Neural cell (in vitro differentiated cells): ENCODE measurements around the gene ZNF614.

Source experiments
- EZH2 ChIP-seq: fragments of 200-600, 300-800 bp; shearing (Covaris generic), sonication (generic); IDR thresholded peaks from 2 replicates; pipeline ENCODE4 v1.6.1; 2014; ENCODE audit warnings: antibody characterized with exemption, low read length, borderline replicate concordance, mild to moderate bottlenecking; ENCODE audit not compliant: insufficient read depth, poor library complexity, severe bottlenecking
- TF ChIP-seq, protein P1 (sequence below): fragments of 450-650 bp; IDR thresholded peaks from 2 replicates; pipeline ENCODE4 v1.5.1; 2014; ENCODE audit warnings: antibody characterized with exemption, mild to moderate bottlenecking, moderate library complexity; ENCODE audit not compliant: poor library complexity, severe bottlenecking

DNA sequence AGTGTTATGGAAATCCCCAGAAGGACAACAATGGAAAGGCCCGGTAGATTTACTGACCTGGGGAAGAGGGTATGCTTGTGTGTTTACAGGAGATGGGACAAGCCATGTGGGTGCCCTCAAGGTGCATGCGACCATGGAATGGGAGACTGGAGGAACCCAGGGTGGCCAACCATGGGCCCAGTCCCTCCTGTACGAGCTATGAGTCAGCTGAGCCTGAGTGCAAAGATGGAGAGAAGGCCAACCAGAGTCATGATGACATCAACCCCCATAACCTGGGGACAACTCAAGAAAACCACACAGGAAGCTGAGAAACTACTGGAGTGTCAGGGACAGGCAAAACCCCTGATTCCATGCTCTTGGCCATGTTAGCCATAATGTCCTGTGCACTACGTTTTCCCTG, 49.3 kb downstream of the ZNF614 start:
- TF ChIP-seq, protein P1, sequence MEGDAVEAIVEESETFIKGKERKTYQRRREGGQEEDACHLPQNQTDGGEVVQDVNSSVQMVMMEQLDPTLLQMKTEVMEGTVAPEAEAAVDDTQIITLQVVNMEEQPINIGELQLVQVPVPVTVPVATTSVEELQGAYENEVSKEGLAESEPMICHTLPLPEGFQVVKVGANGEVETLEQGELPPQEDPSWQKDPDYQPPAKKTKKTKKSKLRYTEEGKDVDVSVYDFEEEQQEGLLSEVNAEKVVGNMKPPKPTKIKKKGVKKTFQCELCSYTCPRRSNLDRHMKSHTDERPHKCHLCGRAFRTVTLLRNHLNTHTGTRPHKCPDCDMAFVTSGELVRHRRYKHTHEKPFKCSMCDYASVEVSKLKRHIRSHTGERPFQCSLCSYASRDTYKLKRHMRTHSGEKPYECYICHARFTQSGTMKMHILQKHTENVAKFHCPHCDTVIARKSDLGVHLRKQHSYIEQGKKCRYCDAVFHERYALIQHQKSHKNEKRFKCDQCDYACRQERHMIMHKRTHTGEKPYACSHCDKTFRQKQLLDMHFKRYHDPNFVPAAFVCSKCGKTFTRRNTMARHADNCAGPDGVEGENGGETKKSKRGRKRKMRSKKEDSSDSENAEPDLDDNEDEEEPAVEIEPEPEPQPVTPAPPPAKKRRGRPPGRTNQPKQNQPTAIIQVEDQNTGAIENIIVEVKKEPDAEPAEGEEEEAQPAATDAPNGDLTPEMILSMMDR = no peak
- TF ChIP-seq EZH2 = no peak
